D721Med (cell line): Measurements from ENCODE around the gene TUBA4B.

ENCODE experiments used
- DNase-seq: peaks from one replicate; pipeline ENCODE4 v3.0.0; 2011; ENCODE audit warnings: low spot score; ENCODE audit not compliant: insufficient read length
- FAIRE-seq: peaks from 2 replicates; lab custom pipeline; 2011; peaks lifted over from hg19 to GRCh38; lab: Jason Lieb, UNC
- TF ChIP-seq, protein P1 (sequence below): IDR thresholded peaks from 2 replicates; pipeline ENCODE4 v1.5.1; 2012; ENCODE audit warnings: mild to moderate bottlenecking, control low read depth; ENCODE audit not compliant: insufficient read depth; ENCODE audit errors: missing control alignments

Gene TUBA4B

GRCh38 chr2:219228911-219229304 is 24.1 kb upstream of the TUBA4B start:
- no peak for DNase-seq
- TF ChIP-seq, protein P1, sequence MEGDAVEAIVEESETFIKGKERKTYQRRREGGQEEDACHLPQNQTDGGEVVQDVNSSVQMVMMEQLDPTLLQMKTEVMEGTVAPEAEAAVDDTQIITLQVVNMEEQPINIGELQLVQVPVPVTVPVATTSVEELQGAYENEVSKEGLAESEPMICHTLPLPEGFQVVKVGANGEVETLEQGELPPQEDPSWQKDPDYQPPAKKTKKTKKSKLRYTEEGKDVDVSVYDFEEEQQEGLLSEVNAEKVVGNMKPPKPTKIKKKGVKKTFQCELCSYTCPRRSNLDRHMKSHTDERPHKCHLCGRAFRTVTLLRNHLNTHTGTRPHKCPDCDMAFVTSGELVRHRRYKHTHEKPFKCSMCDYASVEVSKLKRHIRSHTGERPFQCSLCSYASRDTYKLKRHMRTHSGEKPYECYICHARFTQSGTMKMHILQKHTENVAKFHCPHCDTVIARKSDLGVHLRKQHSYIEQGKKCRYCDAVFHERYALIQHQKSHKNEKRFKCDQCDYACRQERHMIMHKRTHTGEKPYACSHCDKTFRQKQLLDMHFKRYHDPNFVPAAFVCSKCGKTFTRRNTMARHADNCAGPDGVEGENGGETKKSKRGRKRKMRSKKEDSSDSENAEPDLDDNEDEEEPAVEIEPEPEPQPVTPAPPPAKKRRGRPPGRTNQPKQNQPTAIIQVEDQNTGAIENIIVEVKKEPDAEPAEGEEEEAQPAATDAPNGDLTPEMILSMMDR, result no peak
- FAIRE-seq, result no peak

DNA sequence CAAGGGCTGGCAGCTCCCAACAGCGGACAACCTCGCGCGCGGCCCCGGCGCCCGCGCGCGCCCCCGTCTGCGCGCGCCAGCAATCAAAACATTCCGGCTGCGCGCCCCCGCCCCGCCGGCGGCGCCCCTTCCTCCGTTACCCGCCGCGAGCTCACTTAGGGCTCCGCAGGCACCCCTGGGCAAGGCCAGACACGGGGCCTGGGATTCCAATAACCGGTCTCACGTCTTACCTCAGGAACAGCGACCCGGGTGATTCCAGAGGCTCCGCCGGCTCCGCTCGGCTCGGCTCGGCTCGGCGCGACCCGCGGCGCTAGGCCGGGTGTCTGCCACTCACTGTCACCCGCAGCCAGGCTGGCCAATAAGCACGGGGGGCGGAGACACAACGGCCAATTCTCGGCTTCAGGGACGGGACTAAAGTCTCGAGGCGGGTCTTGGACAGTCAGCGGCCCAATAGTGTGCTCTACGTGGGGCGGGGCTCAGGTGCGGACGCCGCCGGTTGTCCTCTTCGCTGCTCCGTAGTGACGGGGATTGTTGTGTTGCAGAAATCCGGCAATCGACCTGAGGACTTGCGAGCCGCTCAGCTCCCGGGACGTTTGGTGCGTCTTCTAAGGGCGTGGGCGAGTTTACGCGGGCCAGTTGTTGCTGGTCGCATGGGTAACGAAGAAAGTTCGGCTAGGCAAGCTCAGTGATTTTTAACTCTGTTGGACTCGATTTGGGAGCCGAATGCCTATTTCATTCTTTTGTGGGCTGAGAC is 23.6 kb upstream of the TUBA4B start, which contains the start of the genes ANKZF1 and ATG9A:
TSS of gene ANKZF1 (plus strand) at position 502 of the 754 bp plus-strand sequence. CDS start 452 bp downstream, outside the sequence.
TSS of gene ATG9A (minus strand) at position 332 of the 754 bp plus-strand sequence. CDS start 1,612 bp downstream, outside the sequence.
- peak; percentile 100 for DNase-seq
- no peak for FAIRE-seq
- TF ChIP-seq, protein P1, result no peak

DNA sequence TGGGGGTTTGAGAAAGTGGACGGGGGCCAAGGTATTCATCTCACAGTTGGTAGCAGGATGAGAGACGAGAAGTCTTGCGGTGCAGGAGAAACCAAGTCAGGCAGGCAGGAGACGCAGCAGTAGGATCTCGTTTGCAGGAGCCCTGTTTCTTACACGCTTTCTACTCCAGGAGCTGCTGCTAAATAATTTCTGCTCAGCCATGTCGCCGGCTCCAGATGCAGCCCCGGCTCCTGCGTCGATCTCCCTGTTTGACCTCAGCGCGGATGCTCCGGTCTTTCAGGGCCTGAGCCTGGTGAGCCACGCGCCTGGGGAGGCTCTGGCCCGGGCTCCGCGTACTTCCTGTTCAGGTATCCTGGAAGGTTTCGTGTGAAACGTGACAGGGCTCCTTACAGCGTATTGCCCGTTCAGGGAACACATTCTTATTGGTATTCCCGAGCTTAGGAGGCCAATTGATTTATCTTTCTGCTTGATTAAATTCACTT is 22.9 kb upstream of the TUBA4B start:
- FAIRE-seq (no peak), DNase-seq (no peak)
- TF ChIP-seq, protein P1, result no peak

DNA sequence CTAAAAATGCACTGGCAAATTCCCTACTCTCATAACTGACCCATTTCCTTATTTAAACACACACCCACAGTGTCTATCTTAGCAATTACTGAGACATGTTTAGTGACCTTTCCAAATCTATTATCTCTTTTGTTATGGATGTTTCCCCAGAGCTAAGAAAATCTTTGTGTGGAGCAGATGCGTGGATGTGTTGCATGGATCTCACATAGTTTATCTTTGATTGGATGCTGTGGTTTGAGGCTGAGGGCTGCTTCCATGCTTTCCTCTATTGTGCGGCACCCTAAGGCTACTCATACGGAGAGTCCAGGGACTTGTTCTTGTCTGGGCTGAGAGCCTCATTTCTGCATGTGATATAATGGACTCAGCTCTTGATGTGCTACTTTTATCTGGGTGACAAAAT is 18.7 kb upstream of the TUBA4B start:
- TF ChIP-seq, protein P1, result no peak
- FAIRE-seq, result no peak
- no peak for DNase-seq

- TF ChIP-seq, protein P1, result no peak
- no peak for DNase-seq
- no peak for FAIRE-seq
Measured at GRCh38 chr2:219243291-219243761, 9.7 kb upstream of the TUBA4B start.

- no peak for FAIRE-seq
- no peak for DNase-seq
- TF ChIP-seq, protein P1, result no peak
Measured at GRCh38 chr2:219244789-219245147, 8.3 kb upstream of the TUBA4B start.

DNA sequence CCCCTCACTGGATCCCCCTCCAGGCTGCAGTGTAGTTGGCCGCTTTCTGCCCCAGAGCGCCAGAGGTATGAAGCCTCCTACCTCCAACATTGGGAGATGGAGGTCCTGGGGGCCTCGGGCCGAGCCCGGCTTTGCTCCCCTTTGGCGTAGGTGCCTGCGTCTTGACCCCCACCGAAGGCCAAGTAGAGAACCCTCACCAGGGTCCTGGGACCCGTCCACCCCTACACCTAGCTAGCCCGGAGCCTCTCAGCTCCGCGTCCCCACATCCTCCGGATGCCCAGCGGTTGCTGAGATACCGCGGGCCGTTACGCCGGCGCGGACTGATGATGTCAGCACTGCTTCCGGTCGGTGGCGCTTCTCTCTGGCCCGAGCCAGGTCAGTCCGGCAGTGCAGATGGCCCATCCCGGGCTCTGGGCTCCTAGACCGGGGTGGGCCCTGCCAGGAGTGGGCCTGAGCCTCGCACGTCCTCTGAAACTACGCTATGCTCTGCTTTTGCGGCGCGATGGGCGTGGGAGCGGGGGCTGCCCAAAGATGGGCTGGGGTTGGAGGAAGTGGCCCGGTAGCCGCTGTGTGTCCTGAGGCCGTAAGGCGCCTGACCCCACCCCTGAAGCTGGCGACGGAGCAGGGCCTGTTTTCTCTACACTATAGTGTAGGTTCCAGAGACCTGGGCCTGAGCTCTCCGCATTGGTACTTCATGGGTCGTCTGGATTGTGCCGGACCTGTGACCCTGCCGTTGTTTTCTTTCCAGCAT is 7.7 kb upstream of the TUBA4B start, which contains the start of the genes GLB1L and STK16:
TSS of gene GLB1L (minus strand) at position 297 of the 751 bp plus-strand sequence. CDS start 1,871 bp downstream, outside the sequence.
TSS of gene STK16 (plus strand) at position 332 of the 751 bp plus-strand sequence. CDS start 521 bp downstream, outside the sequence.
- FAIRE-seq, result no peak
- DNase-seq, result peak; percentile 100
- TF ChIP-seq, protein P1, result no peak
